Ramos (cell line): Measurements from ENCODE around the gene OLAH.

ENCODE experiments used
- in situ Hi-C: fragments of 300-500 bp; cut with MboI; formaldehyde crosslinking; loops from one replicate; pipeline ENCODE4 v1.14.3; 2022; ENCODE audit warnings: low sequenced_read_pairs; ENCODE audit not compliant: unreplicated experiment

Gene OLAH

DNA sequence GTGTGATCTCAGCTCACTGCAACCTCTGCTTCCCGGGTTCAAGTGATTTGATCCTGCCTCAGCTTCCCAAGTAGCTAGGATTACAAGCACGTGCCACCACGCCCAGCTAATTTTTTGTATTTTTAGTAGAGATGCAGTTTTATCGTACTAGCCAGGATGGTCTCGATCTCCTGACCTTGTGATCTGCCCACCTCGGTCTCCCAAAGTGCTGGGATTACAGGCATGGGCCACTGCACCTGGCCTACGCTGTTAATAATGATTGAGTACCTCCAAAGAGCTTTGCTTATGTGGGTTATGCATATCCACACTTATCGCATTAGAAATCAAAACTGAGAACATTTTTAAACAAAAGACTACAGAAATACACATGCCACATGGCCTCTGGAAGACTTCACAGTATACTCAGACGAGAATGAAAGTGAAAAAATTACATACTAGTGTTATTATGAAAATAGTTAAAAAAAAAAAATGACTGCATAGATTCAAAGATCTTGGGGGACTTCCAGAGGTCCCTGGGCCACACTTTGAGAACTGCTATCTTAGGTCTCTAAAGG lies 78.8 kb downstream of the OLAH start:
- in situ Hi-C loops, result no loop called here
